NCI-H1417 (cell line): ENCODE results near the gene VCPKMT.
"Not testable (repeated sequence)": the region's sequence is repeated elsewhere in the genome, so short reads cannot be mapped to it uniquely, and the experiment has no call there.

Experiments used
- DNase-seq, 3 experiments: peaks; one replicate each; lab custom pipeline; 2025; lab: John Stamatoyannopoulos, UW

VCPKMT gene

GRCh38 chr14:50092006-50092555 is 24.3 kb downstream of the VCPKMT start:
- no peak for DNase-seq

- DNase-seq, result no peak
Measured at GRCh38 chr14:50091240-50091913, 25.0 kb downstream of the VCPKMT start.

- DNase-seq, result no peak
Measured at GRCh38 chr14:50089208-50089607, 27.2 kb downstream of the VCPKMT start.

GRCh38 chr14:50088731-50089130 is 27.6 kb downstream of the VCPKMT start:
- DNase-seq, result no peak

GRCh38 chr14:50088117-50088515 is 28.3 kb downstream of the VCPKMT start:
- no peak for DNase-seq

- no peak for DNase-seq
Measured at GRCh38 chr14:50087341-50088116, 28.8 kb downstream of the VCPKMT start.

- no peak for DNase-seq
Measured at GRCh38 chr14:50086321-50086711, 30.1 kb downstream of the VCPKMT start.

- DNase-seq, result no peak
Measured at GRCh38 chr14:50085570-50086320, 30.6 kb downstream of the VCPKMT start.

GRCh38 chr14:50084666-50085065 is 31.7 kb downstream of the VCPKMT start:
- DNase-seq, result no peak

- DNase-seq, result no peak
Measured at GRCh38 chr14:50083467-50084337, 32.7 kb downstream of the VCPKMT start.

- no peak for DNase-seq
Measured at GRCh38 chr14:50082784-50083466, 33.4 kb downstream of the VCPKMT start.

GRCh38 chr14:50082308-50082742 is 34.0 kb downstream of the VCPKMT start:
- no peak for DNase-seq

- DNase-seq, result not testable (repeated sequence)
Measured at GRCh38 chr14:50079103-50079502, 37.3 kb downstream of the VCPKMT start.

GRCh38 chr14:50073663-50074062 is 42.7 kb downstream of the VCPKMT start:
- not testable (repeated sequence) for DNase-seq

GRCh38 chr14:50072395-50072794 is 44.0 kb downstream of the VCPKMT start:
- no peak for DNase-seq

- no peak for DNase-seq
Measured at GRCh38 chr14:50070840-50071548, 45.4 kb downstream of the VCPKMT start.

- DNase-seq, result no peak
Measured at GRCh38 chr14:50070230-50070629, 46.1 kb downstream of the VCPKMT start.

- DNase-seq, result no peak
Measured at GRCh38 chr14:50069325-50069724, 47.0 kb downstream of the VCPKMT start.

- DNase-seq, result no peak
Measured at GRCh38 chr14:50068496-50068895, 47.9 kb downstream of the VCPKMT start.
